ENCODE measurements around the gene CDK12.
"Not testable (repeated sequence)": the region's sequence is repeated elsewhere in the genome, so short reads cannot be mapped to it uniquely, and the experiment has no call there.

CDK12 gene

GRCh38 chr17:39507511-39507910 is 46.2 kb downstream of the CDK12 start:
- DNase-seq, result no peak

GRCh38 chr17:39508987-39509386 is 47.7 kb downstream of the CDK12 start:
- DNase-seq, result no peak

- DNase-seq, result no peak
Measured at GRCh38 chr17:39513309-39513708, 52.0 kb downstream of the CDK12 start.

- DNase-seq, result no peak
Measured at GRCh38 chr17:39513915-39514314, 52.6 kb downstream of the CDK12 start.

- no peak for DNase-seq
Measured at GRCh38 chr17:39517224-39517623, 55.9 kb downstream of the CDK12 start.

- no peak for DNase-seq
Measured at GRCh38 chr17:39525801-39526506, 64.7 kb downstream of the CDK12 start.

GRCh38 chr17:39527220-39527813 is 66.0 kb downstream of the CDK12 start:
- peak in 1 of 2 donors; percentile 32 for DNase-seq

- DNase-seq, result no peak
Measured at GRCh38 chr17:39529455-39529854, 68.2 kb downstream of the CDK12 start.

- no peak for DNase-seq
Measured at GRCh38 chr17:39530513-39530912, 69.2 kb downstream of the CDK12 start.

GRCh38 chr17:39531252-39531651 is 70.0 kb downstream of the CDK12 start:
- no peak for DNase-seq

GRCh38 chr17:39533891-39534290 is 72.6 kb downstream of the CDK12 start:
- no peak for DNase-seq

- DNase-seq, result no peak
Measured at GRCh38 chr17:39534768-39535405, 73.6 kb downstream of the CDK12 start.

GRCh38 chr17:39536468-39536867 is 75.2 kb downstream of the CDK12 start:
- DNase-seq, result no peak

GRCh38 chr17:39537364-39537763 is 76.1 kb downstream of the CDK12 start:
- DNase-seq, result not testable (repeated sequence)

GRCh38 chr17:39538866-39539265 is 77.6 kb downstream of the CDK12 start:
- DNase-seq, result peak; percentile 55 to 63

GRCh38 chr17:39540611-39541010 is 79.3 kb downstream of the CDK12 start:
- DNase-seq, result no peak

- DNase-seq, result no peak
Measured at GRCh38 chr17:39541652-39542051, 80.4 kb downstream of the CDK12 start.

GRCh38 chr17:39543176-39543575 is 81.9 kb downstream of the CDK12 start:
- DNase-seq, result no peak

GRCh38 chr17:39543664-39544063 is 82.4 kb downstream of the CDK12 start:
- no peak for DNase-seq

- not testable (repeated sequence) for DNase-seq
Measured at GRCh38 chr17:39544361-39544760, 83.1 kb downstream of the CDK12 start.

GRCh38 chr17:39547713-39548478 is 86.6 kb downstream of the CDK12 start:
- peak; percentile 19 to 94 for DNase-seq

- DNase-seq, result no peak
Measured at GRCh38 chr17:39548494-39549225, 87.4 kb downstream of the CDK12 start.

Measured in inflammatory macrophage treated with lipopolysaccharide for 1 hour (primary cell).